C4-2B (cell line): Measurements from ENCODE around the gene CSNK1D.

ENCODE experiments used
- CTCF ChIP-seq: fragments of 450-650 bp; conservative IDR thresholded peaks from 2 replicates; pipeline ENCODE4 v1.5.1; 2017; ENCODE audit warnings: mild to moderate bottlenecking
- ZFX ChIP-seq: fragments of 450-650 bp; IDR thresholded peaks from 2 replicates; pipeline ENCODE4 v1.6.1; 2017

GRCh38 chr17:82283208-82283749 lies 9.8 kb upstream of the CSNK1D start:
- no peak for TF ChIP-seq CTCF
- no peak for TF ChIP-seq ZFX
